ENCODE results near the gene TCTN2.

DNA sequence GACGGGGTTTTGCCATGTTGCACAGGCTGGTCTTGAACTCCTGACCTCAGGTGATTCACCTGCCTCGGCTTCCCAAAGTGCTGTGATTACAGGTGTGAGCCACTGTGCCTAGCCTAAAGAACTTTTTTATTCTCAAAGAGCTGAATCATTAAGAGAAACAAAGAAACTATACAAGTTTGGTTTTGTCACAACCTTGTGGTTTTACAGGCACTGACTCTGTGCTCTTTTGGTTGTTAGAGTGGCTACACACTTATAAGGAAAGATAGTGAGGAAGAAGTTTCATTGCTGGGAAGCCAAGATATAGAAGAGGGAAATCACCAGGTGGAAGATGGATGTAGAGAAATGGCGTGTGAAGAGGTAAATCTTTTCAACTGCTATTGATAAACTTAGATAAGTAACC, 81.1 kb downstream of the TCTN2 start:
- TF ChIP-seq POLR2AphosphoS5 (IDR thresholded peaks at IDR 0.05; ENCODE audit: low read depth) = no peak
- TF ChIP-seq, protein P1, sequence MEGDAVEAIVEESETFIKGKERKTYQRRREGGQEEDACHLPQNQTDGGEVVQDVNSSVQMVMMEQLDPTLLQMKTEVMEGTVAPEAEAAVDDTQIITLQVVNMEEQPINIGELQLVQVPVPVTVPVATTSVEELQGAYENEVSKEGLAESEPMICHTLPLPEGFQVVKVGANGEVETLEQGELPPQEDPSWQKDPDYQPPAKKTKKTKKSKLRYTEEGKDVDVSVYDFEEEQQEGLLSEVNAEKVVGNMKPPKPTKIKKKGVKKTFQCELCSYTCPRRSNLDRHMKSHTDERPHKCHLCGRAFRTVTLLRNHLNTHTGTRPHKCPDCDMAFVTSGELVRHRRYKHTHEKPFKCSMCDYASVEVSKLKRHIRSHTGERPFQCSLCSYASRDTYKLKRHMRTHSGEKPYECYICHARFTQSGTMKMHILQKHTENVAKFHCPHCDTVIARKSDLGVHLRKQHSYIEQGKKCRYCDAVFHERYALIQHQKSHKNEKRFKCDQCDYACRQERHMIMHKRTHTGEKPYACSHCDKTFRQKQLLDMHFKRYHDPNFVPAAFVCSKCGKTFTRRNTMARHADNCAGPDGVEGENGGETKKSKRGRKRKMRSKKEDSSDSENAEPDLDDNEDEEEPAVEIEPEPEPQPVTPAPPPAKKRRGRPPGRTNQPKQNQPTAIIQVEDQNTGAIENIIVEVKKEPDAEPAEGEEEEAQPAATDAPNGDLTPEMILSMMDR (IDR thresholded peaks at IDR 0.05; ENCODE audit: insufficient read depth, low read length) = no peak
- TF ChIP-seq, protein P2, sequence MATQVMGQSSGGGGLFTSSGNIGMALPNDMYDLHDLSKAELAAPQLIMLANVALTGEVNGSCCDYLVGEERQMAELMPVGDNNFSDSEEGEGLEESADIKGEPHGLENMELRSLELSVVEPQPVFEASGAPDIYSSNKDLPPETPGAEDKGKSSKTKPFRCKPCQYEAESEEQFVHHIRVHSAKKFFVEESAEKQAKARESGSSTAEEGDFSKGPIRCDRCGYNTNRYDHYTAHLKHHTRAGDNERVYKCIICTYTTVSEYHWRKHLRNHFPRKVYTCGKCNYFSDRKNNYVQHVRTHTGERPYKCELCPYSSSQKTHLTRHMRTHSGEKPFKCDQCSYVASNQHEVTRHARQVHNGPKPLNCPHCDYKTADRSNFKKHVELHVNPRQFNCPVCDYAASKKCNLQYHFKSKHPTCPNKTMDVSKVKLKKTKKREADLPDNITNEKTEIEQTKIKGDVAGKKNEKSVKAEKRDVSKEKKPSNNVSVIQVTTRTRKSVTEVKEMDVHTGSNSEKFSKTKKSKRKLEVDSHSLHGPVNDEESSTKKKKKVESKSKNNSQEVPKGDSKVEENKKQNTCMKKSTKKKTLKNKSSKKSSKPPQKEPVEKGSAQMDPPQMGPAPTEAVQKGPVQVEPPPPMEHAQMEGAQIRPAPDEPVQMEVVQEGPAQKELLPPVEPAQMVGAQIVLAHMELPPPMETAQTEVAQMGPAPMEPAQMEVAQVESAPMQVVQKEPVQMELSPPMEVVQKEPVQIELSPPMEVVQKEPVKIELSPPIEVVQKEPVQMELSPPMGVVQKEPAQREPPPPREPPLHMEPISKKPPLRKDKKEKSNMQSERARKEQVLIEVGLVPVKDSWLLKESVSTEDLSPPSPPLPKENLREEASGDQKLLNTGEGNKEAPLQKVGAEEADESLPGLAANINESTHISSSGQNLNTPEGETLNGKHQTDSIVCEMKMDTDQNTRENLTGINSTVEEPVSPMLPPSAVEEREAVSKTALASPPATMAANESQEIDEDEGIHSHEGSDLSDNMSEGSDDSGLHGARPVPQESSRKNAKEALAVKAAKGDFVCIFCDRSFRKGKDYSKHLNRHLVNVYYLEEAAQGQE (IDR thresholded peaks at IDR 0.05; ENCODE audit: insufficient replicate concordance, low read depth) = no peak

All from HL-60 (cell line).